Measurements from ENCODE around the gene TRIM71.

- TF ChIP-seq POLR2A (IDR thresholded peaks at IDR 0.05) = no peak
- TF ChIP-seq EP300 (IDR thresholded peaks at IDR 0.05; ENCODE audit: low read depth) = no peak
Measured at GRCh38 chr3:32837789-32838188, 20.0 kb downstream of the TRIM71 start.

Data from transverse colon (tissue), 1 donor.